GM12878 (cell line): ENCODE measurements around the gene MEGF9. TPM values are rescaled to one million over a fixed set of nuclear protein-coding genes. Genes with fewer than 3 reads are reported as not detected.

Experiments
- ATAC-seq: fragments of 200-7000 bp; cut with Tn5 transposase; 3 replicates; pipeline ENCODE4 v1.9.1; 2020; ENCODE audit warnings: mild to moderate bottlenecking, moderate library complexity
- BruUV-seq: library from RNA; stranded (reverse); fragments of 400-500 nt; replicated peaks from 2 replicates; lab custom pipeline; 2021; lab: Mats Ljungman, UMichigan
- CTCF ChIA-PET: fragments of 300-600 bp; sonication (Branson Sonifier 250); formaldehyde crosslinking; extraction: SDS; loops from one replicate; lab custom pipeline; 2021; ENCODE audit warnings: inconsistent platforms; lab: Yijun Ruan, JAX
- POLR2A ChIA-PET: fragments of 350-600 bp; formaldehyde crosslinking; extraction: SDS; loops from one replicate; lab custom pipeline; 2021; ENCODE audit warnings: inconsistent platforms; lab: Charles Lee
- RAD21 ChIA-PET: fragments of 300-600 bp; sonication (Branson Sonifier 250); formaldehyde crosslinking; loops from one replicate; lab custom pipeline; 2023; ENCODE audit warnings: antibody characterized with exemption; ENCODE audit not compliant: unreplicated experiment; lab: Charles Lee
- SMC1A ChIA-PET: fragments of 300-600 bp; sonication (Branson Sonifier 250); formaldehyde crosslinking; loops from one replicate; lab custom pipeline; 2023; ENCODE audit not compliant: unreplicated experiment, uncharacterized antibody; lab: Charles Lee
- DNase-seq: peaks from one replicate; pipeline ENCODE4 v3.0.0-alpha.2; 2011; ENCODE audit warnings: low read depth, low spot score
- FAIRE-seq: peaks from 3 replicates; lab custom pipeline; 2011; peaks lifted over from hg19 to GRCh38; lab: Jason Lieb, UNC
- H2AFZ ChIP-seq: 2 replicates; pipeline ENCODE4 v1.6.0; 2011; ENCODE audit warnings: low read depth, low read length, control low read depth; ENCODE audit not compliant: control insufficient read depth
- H3K27ac ChIP-seq: 2 replicates; pipeline ENCODE4 v1.5.1; 2011; ENCODE audit warnings: control low read depth; ENCODE audit not compliant: control insufficient read depth, insufficient read depth
- H3K27me3 ChIP-seq, 2 experiments: replicated peaks in 1 of 2; 2 replicates each; pipeline versions ENCODE4 v1.6.0 to v1.6.1; 2011; ENCODE audit warnings: low read length in 1 of 2; ENCODE audit not compliant: control insufficient read depth in 2 of 2, insufficient read depth in 2 of 2
- H3K36me3 ChIP-seq, 2 experiments: 2 replicates each; pipeline ENCODE4 v1.5.1; 2011; ENCODE audit warnings: low read length in 1 of 2; ENCODE audit not compliant: control insufficient read depth in 2 of 2, insufficient read depth in 2 of 2
- H3K4me1 ChIP-seq: 2 replicates; pipeline ENCODE4 v1.6.1; 2011; ENCODE audit warnings: mild to moderate bottlenecking, low read length, moderate library complexity, mixed read lengths; ENCODE audit not compliant: control insufficient read depth, insufficient read depth
- H3K4me2 ChIP-seq: 2 replicates; pipeline ENCODE4 v1.6.0; 2011; ENCODE audit warnings: control low read depth; ENCODE audit not compliant: control insufficient read depth, insufficient read depth
- H3K4me3 ChIP-seq: fragments of 200-600 bp; sonication (generic); 2 replicates; pipeline ENCODE4 v1.5.1; 2016
- H3K79me2 ChIP-seq: 2 replicates; pipeline ENCODE4 v1.6.0; 2011; ENCODE audit warnings: low read length; ENCODE audit not compliant: control insufficient read depth, insufficient read depth
- H3K9ac ChIP-seq: 2 replicates; pipeline ENCODE4 v1.8.0; 2011; ENCODE audit warnings: low read length, control low read depth, mixed read lengths; ENCODE audit not compliant: control insufficient read depth, insufficient read depth
- H3K9me3 ChIP-seq: replicated peaks from 3 replicates; pipeline ENCODE4 v1.5.1; 2011; ENCODE audit warnings: mild to moderate bottlenecking, low read length; ENCODE audit not compliant: control insufficient read depth, insufficient read depth
- H4K20me1 ChIP-seq: 2 replicates; pipeline ENCODE4 v1.6.0; 2011; ENCODE audit not compliant: control insufficient read depth, insufficient read depth
- ESRRA ChIP-seq: IDR thresholded peaks from 2 replicates; pipeline ENCODE4 v1.6.1; 2012; ENCODE audit warnings: mild to moderate bottlenecking, low read length, improper control_type of control experiment
- FOXK2 ChIP-seq: fragments of 450-650 bp; IDR thresholded peaks from 2 replicates; pipeline ENCODE4 v1.6.1; 2017; ENCODE audit warnings: mild to moderate bottlenecking, moderate library complexity
- NBN ChIP-seq: fragments of 450-650 bp; IDR thresholded peaks from 2 replicates; pipeline ENCODE4 v1.6.1; 2016
- PAX8 ChIP-seq: fragments of 450-650 bp; IDR thresholded peaks from 2 replicates; pipeline ENCODE4 v1.6.1; 2017; ENCODE audit warnings: mild to moderate bottlenecking, moderate library complexity
- TAF1 ChIP-seq: IDR thresholded peaks from 2 replicates; pipeline ENCODE4 v1.6.1; 2011; ENCODE audit warnings: mild to moderate bottlenecking, low read depth, low read length, borderline replicate concordance
- TCF7 ChIP-seq: IDR thresholded peaks from 2 replicates; pipeline ENCODE4 v1.6.1; 2014; ENCODE audit warnings: antibody characterized with exemption, borderline replicate concordance
- YBX1 ChIP-seq: fragments of 450-650 bp; IDR thresholded peaks from 2 replicates; pipeline ENCODE4 v1.6.1; 2016; ENCODE audit warnings: antibody characterized with exemption
- WGBS: methylation state at CpG from one replicate; pipeline ENCODE4 v1.1.6; 2016; ENCODE audit warnings: low lambda C conversion rate; ENCODE audit not compliant: insufficient replicate concordance, insufficient coverage; ENCODE audit errors: missing lambda C conversion rate; 5-methylcytosine and 5-hydroxymethylcytosine counted together
- in situ Hi-C: fragments of 300-500 bp; cut with MboI; formaldehyde crosslinking; loops from 9 replicates; pipeline ENCODE4 v1.14.3; 2018; ENCODE audit warnings: mixed read lengths
- intact Hi-C: fragments of 100-400 bp; cut with micrococcal nuclease; formaldehyde crosslinking; loops from one replicate; pipeline ENCODE4 v1.14.2; 2022; ENCODE audit not compliant: unreplicated experiment
- polyA plus RNA-seq, 11 experiments: library from polyadenylated mRNA; depleted of rRNA in 4 of 11; unstranded in 6 of 11; stranded (reverse) in 5 of 11; fragments of >200 nt; fragmentation: Nextera tagmentation in 4 of 11; fragmentation: Illumina TruSeq in 1 of 11; extraction: Ambion mirVana in 4 of 11; extraction: Trizol in 1 of 11; gene quantifications; 1 replicate in 1 of 11; 2 replicates in 10 of 11; pipeline versions ENCODE4 v1.2.1 to v1.2.3, GENCODE V29; 2011 to 2016; ENCODE audit warnings: inconsistent platforms in 2 of 11, missing spikeins in 2 of 11, low read depth in 1 of 11
- total RNA-seq, 4 experiments: library from RNA; depleted of rRNA in 3 of 4; stranded (reverse); fragments of >200 nt in 3 of 4; fragmentation: Illumina TruSeq in 1 of 4; extraction: Trizol in 1 of 4; gene quantifications; 2 replicates each; pipeline versions ENCODE4 v1.2.1 to v1.2.3, GENCODE V29; 2013 to 2021
- TF ChIP-seq, protein P1 (sequence below), 3 experiments: IDR thresholded peaks in 2 of 3; conservative IDR thresholded peaks in 1 of 3; 2 replicates each; pipeline ENCODE4 v1.5.1; 2011; ENCODE audit warnings: low read depth in 3 of 3, low read length in 3 of 3, mild to moderate bottlenecking in 3 of 3, control low read depth in 2 of 3, moderate library complexity in 2 of 3, inconsistent platforms in 1 of 3, mixed read lengths in 1 of 3; ENCODE audit not compliant: control insufficient read depth in 2 of 3, insufficient read depth in 1 of 3; ENCODE audit errors: extremely low read depth in 1 of 3
- TF ChIP-seq, protein P2 (sequence below): fragments of 450-650 bp; IDR thresholded peaks from 2 replicates; pipeline ENCODE4 v1.6.1; 2017; ENCODE audit warnings: low read depth, mild to moderate bottlenecking, moderate library complexity
- TF ChIP-seq, protein P3 (sequence below): IDR thresholded peaks from 2 replicates; pipeline ENCODE4 v1.6.1; 2011; ENCODE audit warnings: borderline replicate concordance, low read depth, mild to moderate bottlenecking, moderate library complexity, mixed read lengths, low read length; ENCODE audit not compliant: insufficient read depth; ENCODE audit errors: extremely low read length

The MEGF9 gene
- total and polyA plus RNA-seq, 10 of the 15 experiments (the other 5 are each of a cell fraction or from before 2014, with no cell fraction given), result 0.71 to 5.1 (median 2.6) TPM

DNA sequence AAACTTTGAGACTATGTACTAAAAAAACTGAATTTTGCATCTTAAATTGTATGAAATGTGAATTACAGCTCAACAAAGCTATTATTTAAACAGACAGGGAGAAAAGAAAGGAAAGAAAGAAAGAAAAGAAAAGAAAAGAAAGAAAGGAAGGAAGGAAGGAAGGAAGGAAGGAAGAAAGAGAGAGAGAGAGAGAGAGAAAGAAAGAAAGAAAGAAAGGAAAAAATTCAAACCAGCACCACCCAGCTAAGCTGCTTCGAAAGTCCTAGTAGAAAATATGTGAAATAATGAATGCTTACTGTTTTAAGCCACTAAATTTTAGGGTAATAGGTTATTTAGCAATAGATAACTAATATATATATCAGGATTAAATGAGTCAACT is 102.6 kb downstream of the MEGF9 start:
- no peak overlapping the region for H3K4me2 ChIP-seq
- ChIA-PET POLR2A (no interaction called here), RAD21 (no interaction called here)
- no peak for DNase-seq
- no peaks in the 10 kb centered on the region for H3K79me2 ChIP-seq
- H3K4me3 ChIP-seq, result no peak overlapping the region
- no peaks in the 10 kb centered on the region for H3K9me3 ChIP-seq
- 95% methylated on average over 1 of the region's 1 CpG for WGBS
- H3K9ac ChIP-seq, result no peak overlapping the region
- no peak overlapping the region for H3K27ac ChIP-seq
- no TSS peak for BruUV-seq
- intact Hi-C loops, result no loop called here
- no peak for TF ChIP-seq FOXK2
- TF ChIP-seq, all 136 proteins: peak for 0
- FAIRE-seq (no peak), ATAC-seq (no peak)
- Histone ChIP-seq H4K20me1 (no peaks in the 10 kb centered on the region), H3K27me3 (no peaks in the 10 kb centered on the region), H3K4me1 (no peaks in the 10 kb centered on the region), H2AFZ (no peak overlapping the region), H3K36me3 (no peaks in the 10 kb centered on the region)
- SMC1A ChIA-PET, result interaction anchor here (0.6 to 1.6 kb wide), 2 partner anchors 112 to 1678 kb away, joined by 3 read pairs; no protein-coding TSS in a partner anchor
- CTCF ChIA-PET, result interaction anchor here (1.2 to 1.5 kb wide), 2 partner anchors 9 to 11 kb away, joined by 5 to 6 read pairs; no protein-coding TSS in a partner anchor
- in situ Hi-C loops, result no loop called here

DNA sequence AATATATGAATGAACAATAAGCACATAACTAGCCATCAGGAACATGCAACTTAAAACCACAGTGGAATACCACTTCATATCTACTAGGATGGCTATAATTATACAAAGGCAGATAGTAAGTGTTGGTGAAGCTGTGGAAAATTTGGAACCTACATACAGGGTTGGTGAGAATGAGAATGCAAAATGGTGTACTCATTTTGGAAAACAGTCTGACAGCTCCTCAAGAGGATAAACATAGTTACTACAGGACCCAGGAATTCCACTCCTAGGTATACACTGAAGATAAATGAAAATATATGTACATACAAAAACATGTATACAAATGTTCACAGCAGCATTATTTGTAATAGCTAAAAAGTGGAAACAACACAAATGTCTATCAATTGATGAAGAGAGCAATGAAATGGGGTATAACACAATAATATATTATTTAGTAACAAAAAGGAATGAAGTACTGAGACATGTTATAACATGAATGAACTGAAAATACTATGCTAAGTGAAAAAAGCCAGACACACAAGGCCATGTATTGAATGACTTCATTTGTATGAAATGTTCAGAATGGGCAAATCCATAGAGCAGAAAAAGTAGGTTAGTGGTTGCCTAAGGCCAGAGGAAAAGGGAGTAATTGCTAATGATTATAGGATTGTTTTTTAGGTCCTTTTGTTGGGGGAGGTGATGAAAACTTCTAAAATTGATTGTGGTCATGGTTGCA is 103.1 kb downstream of the MEGF9 start:
- TF ChIP-seq PAX8 (no peak), TCF7 (no peak), YBX1 (no peak), TAF1 (no peak), ESRRA (no peak), NBN (no peak)
- TF ChIP-seq, protein P1, sequence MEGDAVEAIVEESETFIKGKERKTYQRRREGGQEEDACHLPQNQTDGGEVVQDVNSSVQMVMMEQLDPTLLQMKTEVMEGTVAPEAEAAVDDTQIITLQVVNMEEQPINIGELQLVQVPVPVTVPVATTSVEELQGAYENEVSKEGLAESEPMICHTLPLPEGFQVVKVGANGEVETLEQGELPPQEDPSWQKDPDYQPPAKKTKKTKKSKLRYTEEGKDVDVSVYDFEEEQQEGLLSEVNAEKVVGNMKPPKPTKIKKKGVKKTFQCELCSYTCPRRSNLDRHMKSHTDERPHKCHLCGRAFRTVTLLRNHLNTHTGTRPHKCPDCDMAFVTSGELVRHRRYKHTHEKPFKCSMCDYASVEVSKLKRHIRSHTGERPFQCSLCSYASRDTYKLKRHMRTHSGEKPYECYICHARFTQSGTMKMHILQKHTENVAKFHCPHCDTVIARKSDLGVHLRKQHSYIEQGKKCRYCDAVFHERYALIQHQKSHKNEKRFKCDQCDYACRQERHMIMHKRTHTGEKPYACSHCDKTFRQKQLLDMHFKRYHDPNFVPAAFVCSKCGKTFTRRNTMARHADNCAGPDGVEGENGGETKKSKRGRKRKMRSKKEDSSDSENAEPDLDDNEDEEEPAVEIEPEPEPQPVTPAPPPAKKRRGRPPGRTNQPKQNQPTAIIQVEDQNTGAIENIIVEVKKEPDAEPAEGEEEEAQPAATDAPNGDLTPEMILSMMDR (IDR thresholded peaks at IDR 0.05 in 2 of 3, conservative IDR thresholded peaks at IDR 0.05 in 1 of 3; ENCODE audit: control insufficient read depth in 2 of 3, extremely low read depth in 1 of 3, insufficient read depth in 1 of 3, low read depth in 3 of 3, low read length in 3 of 3), result peak in 2 of 3 experiments; percentile 13 to 15; a peak in 1 of 6 replicates
- TF ChIP-seq, protein P2, sequence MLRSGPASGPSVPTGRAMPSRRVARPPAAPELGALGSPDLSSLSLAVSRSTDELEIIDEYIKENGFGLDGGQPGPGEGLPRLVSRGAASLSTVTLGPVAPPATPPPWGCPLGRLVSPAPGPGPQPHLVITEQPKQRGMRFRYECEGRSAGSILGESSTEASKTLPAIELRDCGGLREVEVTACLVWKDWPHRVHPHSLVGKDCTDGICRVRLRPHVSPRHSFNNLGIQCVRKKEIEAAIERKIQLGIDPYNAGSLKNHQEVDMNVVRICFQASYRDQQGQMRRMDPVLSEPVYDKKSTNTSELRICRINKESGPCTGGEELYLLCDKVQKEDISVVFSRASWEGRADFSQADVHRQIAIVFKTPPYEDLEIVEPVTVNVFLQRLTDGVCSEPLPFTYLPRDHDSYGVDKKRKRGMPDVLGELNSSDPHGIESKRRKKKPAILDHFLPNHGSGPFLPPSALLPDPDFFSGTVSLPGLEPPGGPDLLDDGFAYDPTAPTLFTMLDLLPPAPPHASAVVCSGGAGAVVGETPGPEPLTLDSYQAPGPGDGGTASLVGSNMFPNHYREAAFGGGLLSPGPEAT, result no peak
- TF ChIP-seq, protein P3, sequence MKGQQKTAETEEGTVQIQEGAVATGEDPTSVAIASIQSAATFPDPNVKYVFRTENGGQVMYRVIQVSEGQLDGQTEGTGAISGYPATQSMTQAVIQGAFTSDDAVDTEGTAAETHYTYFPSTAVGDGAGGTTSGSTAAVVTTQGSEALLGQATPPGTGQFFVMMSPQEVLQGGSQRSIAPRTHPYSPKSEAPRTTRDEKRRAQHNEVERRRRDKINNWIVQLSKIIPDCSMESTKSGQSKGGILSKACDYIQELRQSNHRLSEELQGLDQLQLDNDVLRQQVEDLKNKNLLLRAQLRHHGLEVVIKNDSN, result no peak
- ChIA-PET SMC1A (interaction anchor here (1.6 kb wide), 1 partner anchor 111 kb away, joined by 3 read pairs; no protein-coding TSS in a partner anchor), CTCF (interaction anchor here (1.2 to 3.1 kb wide), 3 partner anchors 9 to 11 kb away, joined by 5 to 13 read pairs (median 6); no protein-coding TSS in a partner anchor), RAD21 (no interaction called here), POLR2A (interaction anchor here (0.6 kb wide), 1 partner anchor 221 kb away, joined by 5 read pairs; no protein-coding TSS in a partner anchor)
- no peak for DNase-seq
- no peaks in the 10 kb centered on the region for H3K36me3 ChIP-seq
- H3K79me2 ChIP-seq, result no peaks in the 10 kb centered on the region
- H3K9ac ChIP-seq, result no peak overlapping the region
- intact Hi-C loops (no loop called here), in situ Hi-C loops (no loop called here)
- no peak overlapping the region for H3K4me2 ChIP-seq
- H3K27ac ChIP-seq, result no peak overlapping the region
- no peaks in the 10 kb centered on the region for H3K4me1 ChIP-seq
- H3K4me3 ChIP-seq, result no peak overlapping the region
- peak; percentile 73 for ATAC-seq
- no peaks in the 10 kb centered on the region for H4K20me1 ChIP-seq
- BruUV-seq, result no TSS peak
- H3K27me3 ChIP-seq, result no peaks in the 10 kb centered on the region
- no peak overlapping the region for H2AFZ ChIP-seq
- no peaks in the 10 kb centered on the region for H3K9me3 ChIP-seq
- FAIRE-seq, result no peak
